DOHH2 (cell line): Measurements from ENCODE around the gene PKHD1.

Experiments used
- EZH2phosphoT487 ChIP-seq: fragments of 200-600 bp; sonication (generic); IDR thresholded peaks from 2 replicates; pipeline ENCODE4 v1.6.1; 2017; ENCODE audit warnings: borderline replicate concordance, mild to moderate bottlenecking, antibody characterized with exemption, low read length, moderate library complexity, mixed read lengths
- TF ChIP-seq, protein P1 (sequence below): fragments of 200-600 bp; sonication (generic); IDR thresholded peaks from one replicate; pipeline ENCODE4 v1.5.1; 2014; ENCODE audit warnings: antibody characterized with exemption, mild to moderate bottlenecking, low read depth, low read length; ENCODE audit not compliant: poor library complexity, severe bottlenecking

DNA sequence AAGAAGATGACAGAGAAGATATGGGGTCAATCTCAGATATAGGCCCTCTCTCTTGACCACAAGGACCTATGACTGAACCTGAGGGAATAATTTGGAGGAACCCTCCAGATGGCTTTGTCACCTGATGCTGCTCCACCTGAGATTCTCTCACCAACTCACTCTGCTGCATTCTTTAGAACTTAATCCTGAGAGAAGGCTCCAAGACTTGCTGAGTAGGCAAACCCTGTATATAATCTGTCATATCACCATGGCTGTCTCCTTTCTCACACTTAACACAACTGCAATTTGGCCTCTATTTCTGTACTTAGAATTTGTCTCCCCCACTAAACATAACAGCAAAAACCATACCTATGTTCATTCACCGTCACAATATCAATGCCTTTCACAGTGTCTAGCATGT lies 172.3 kb downstream of the PKHD1 start:
- TF ChIP-seq, protein P1, sequence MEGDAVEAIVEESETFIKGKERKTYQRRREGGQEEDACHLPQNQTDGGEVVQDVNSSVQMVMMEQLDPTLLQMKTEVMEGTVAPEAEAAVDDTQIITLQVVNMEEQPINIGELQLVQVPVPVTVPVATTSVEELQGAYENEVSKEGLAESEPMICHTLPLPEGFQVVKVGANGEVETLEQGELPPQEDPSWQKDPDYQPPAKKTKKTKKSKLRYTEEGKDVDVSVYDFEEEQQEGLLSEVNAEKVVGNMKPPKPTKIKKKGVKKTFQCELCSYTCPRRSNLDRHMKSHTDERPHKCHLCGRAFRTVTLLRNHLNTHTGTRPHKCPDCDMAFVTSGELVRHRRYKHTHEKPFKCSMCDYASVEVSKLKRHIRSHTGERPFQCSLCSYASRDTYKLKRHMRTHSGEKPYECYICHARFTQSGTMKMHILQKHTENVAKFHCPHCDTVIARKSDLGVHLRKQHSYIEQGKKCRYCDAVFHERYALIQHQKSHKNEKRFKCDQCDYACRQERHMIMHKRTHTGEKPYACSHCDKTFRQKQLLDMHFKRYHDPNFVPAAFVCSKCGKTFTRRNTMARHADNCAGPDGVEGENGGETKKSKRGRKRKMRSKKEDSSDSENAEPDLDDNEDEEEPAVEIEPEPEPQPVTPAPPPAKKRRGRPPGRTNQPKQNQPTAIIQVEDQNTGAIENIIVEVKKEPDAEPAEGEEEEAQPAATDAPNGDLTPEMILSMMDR = no peak
- no peak for TF ChIP-seq EZH2phosphoT487
